Panc1 (cell line): Measurements from ENCODE around the gene FIGLA. TPM values are rescaled to one million over a fixed set of nuclear protein-coding genes. Genes with fewer than 3 reads are reported as not detected.

Experiments
- ATAC-seq: fragments of 200-7000 bp; cut with Tn5 transposase; 2 replicates; pipeline ENCODE4 v1.9.1; 2020; ENCODE audit warnings: mild to moderate bottlenecking, moderate library complexity
- BruUV-seq: library from RNA; stranded (reverse); fragments of 400-500 nt; replicated peaks from 2 replicates; lab custom pipeline; 2021; lab: Mats Ljungman, UMichigan
- CTCF ChIA-PET: fragments of 300-600 bp; sonication (Branson Sonifier 250); formaldehyde crosslinking; loops from one replicate; lab custom pipeline; 2022; ENCODE audit warnings: antibody characterized with exemption; lab: Charles Lee
- POLR2A ChIA-PET: fragments of 300-600 bp; sonication (Branson Sonifier 250); formaldehyde crosslinking; loops from one replicate; lab custom pipeline; 2022; ENCODE audit warnings: antibody characterized with exemption; lab: Charles Lee
- DNase-seq: peaks from one replicate; pipeline ENCODE4 v3.0.0-alpha.2; 2010; ENCODE audit warnings: low read depth, low spot score
- H3K27ac ChIP-seq: 2 replicates; pipeline ENCODE4 v1.5.1; 2011; ENCODE audit warnings: mild to moderate bottlenecking, low read length, inconsistent platforms
- H3K27me3 ChIP-seq: fragments of 200-500 bp; sonication (Bioruptor generic); 2 replicates; pipeline ENCODE4 v1.6.0; 2014; ENCODE audit warnings: low read length, inconsistent platforms; ENCODE audit not compliant: control insufficient read depth, insufficient read depth
- H3K36me3 ChIP-seq: fragments of 200-500 bp; sonication (Bioruptor generic); 2 replicates; pipeline ENCODE4 v1.5.1; 2014; ENCODE audit warnings: inconsistent platforms, mild to moderate bottlenecking, low read length, moderate library complexity; ENCODE audit not compliant: control insufficient read depth, insufficient read depth
- H3K4me1 ChIP-seq: 2 replicates; pipeline ENCODE4 v1.5.1; 2011; ENCODE audit warnings: inconsistent platforms, mild to moderate bottlenecking, low read length, moderate library complexity; ENCODE audit not compliant: control insufficient read depth, insufficient read depth
- H3K4me3 ChIP-seq, 2 experiments: 2 replicates each; pipeline ENCODE4 v1.5.1; 2011 to 2012; ENCODE audit warnings: low read depth in 2 of 2, low read length in 2 of 2, mild to moderate bottlenecking in 2 of 2, inconsistent platforms in 1 of 2, moderate library complexity in 1 of 2
- H3K9me3 ChIP-seq: fragments of 200-500 bp; sonication (Bioruptor generic); 2 replicates; pipeline ENCODE4 v1.5.1; 2014; ENCODE audit warnings: low read depth, mild to moderate bottlenecking, inconsistent platforms, low read length, moderate library complexity; ENCODE audit not compliant: control insufficient read depth, insufficient read depth
- CTCF ChIP-seq: fragments of 450-650 bp; IDR thresholded peaks from 2 replicates; pipeline ENCODE4 v1.5.1; 2017; ENCODE audit warnings: mild to moderate bottlenecking
- POLR2AphosphoS5 ChIP-seq: IDR thresholded peaks from 2 replicates; pipeline ENCODE4 v1.6.1; 2012; ENCODE audit warnings: mild to moderate bottlenecking, low read depth, low read length, moderate library complexity
- REST ChIP-seq, 2 experiments: IDR thresholded peaks; 2 replicates each; pipeline ENCODE4 v1.6.1; 2011 to 2012; ENCODE audit warnings: low read depth in 2 of 2, control low read depth in 1 of 2, low read length in 1 of 2, mild to moderate bottlenecking in 1 of 2, moderate library complexity in 1 of 2; ENCODE audit not compliant: insufficient read depth in 1 of 2
- SIN3A ChIP-seq: IDR thresholded peaks from 2 replicates; pipeline ENCODE4 v1.6.1; 2012; ENCODE audit warnings: low read depth, mild to moderate bottlenecking, low read length, moderate library complexity, borderline replicate concordance; ENCODE audit not compliant: insufficient read depth
- TCF7L2 ChIP-seq: IDR thresholded peaks from 2 replicates; pipeline ENCODE4 v1.6.1; 2011; ENCODE audit warnings: mild to moderate bottlenecking, low read depth, low read length, inconsistent platforms
- in situ Hi-C: cut with HindIII; loops from 2 replicates; pipeline ENCODE4 v1.10.0; 2016; ENCODE audit warnings: low sequenced_read_pairs, low pct_unique_long_range_greater_than_20kb
- intact Hi-C: fragments of 100-400 bp; cut with micrococcal nuclease; formaldehyde crosslinking; loops from one replicate; pipeline ENCODE4 v1.10.0; 2022; ENCODE audit not compliant: unreplicated experiment
- total RNA-seq: library from RNA; stranded (reverse); gene quantifications from one replicate; pipeline ENCODE4 v1.2.1, GENCODE V29; 2021; ENCODE audit not compliant: unreplicated experiment

Gene FIGLA
- total RNA-seq, 1 experiment from 2014 or later, result not detected

- no peaks in the 10 kb centered on the region for H3K4me1 ChIP-seq
- H3K9me3 ChIP-seq, result no peaks in the 10 kb centered on the region
- intact Hi-C loops (no loop called here), in situ Hi-C loops (no loop called here)
- H3K36me3 ChIP-seq, result no peaks in the 10 kb centered on the region
- H3K4me3 ChIP-seq, result no peak overlapping the region
- no TSS peak for BruUV-seq
- ATAC-seq, result no peak
- H3K27ac ChIP-seq, result no peak overlapping the region
- H3K27me3 ChIP-seq, result peaks cover 15% of the 10 kb centered on the region
- POLR2A ChIA-PET, result no interaction called here
- CTCF ChIA-PET, result no interaction called here
- DNase-seq, result no peak
- no peak for TF ChIP-seq CTCF
- TF ChIP-seq REST (IDR thresholded peaks at IDR 0.05; ENCODE audit: insufficient read depth in 1 of 2, low read depth in 2 of 2, low read length in 1 of 2), result no peak
- TF ChIP-seq SIN3A, result no peak
- no peak for TF ChIP-seq TCF7L2
- no peak for TF ChIP-seq POLR2AphosphoS5
Measured at GRCh38 chr2:70779491-70779890, 11.0 kb downstream of the FIGLA start.

- H3K27me3 ChIP-seq, result peaks cover 24% of the 10 kb centered on the region
- no peak overlapping the region for H3K4me3 ChIP-seq
- in situ Hi-C loops, result no loop called here
- intact Hi-C loops, result no loop called here
- no peaks in the 10 kb centered on the region for H3K4me1 ChIP-seq
- DNase-seq (no peak), ATAC-seq (no peak)
- H3K9me3 ChIP-seq, result no peaks in the 10 kb centered on the region
- H3K27ac ChIP-seq, result no peak overlapping the region
- BruUV-seq, result no TSS peak
- TF ChIP-seq TCF7L2 (no peak), POLR2AphosphoS5 (no peak), SIN3A (no peak), REST (IDR thresholded peaks at IDR 0.05; ENCODE audit: insufficient read depth in 1 of 2, low read depth in 2 of 2, low read length in 1 of 2) (no peak), CTCF (no peak)
- CTCF ChIA-PET, result no interaction called here
- POLR2A ChIA-PET, result no interaction called here
- H3K36me3 ChIP-seq, result no peaks in the 10 kb centered on the region
Measured at GRCh38 chr2:70778676-70779075, 11.8 kb downstream of the FIGLA start.
